ENCODE measurements around the gene TMEM130. TPM values are rescaled to one million over a fixed set of nuclear protein-coding genes. Genes with fewer than 3 reads are reported as not detected.

The TMEM130 gene
- total and polyA plus RNA-seq, 10 of the 15 experiments (the other 5 are each of a cell fraction or from before 2014, with no cell fraction given), result 0.04 to 0.15 (median 0.11) TPM; not detected in 7

DNA sequence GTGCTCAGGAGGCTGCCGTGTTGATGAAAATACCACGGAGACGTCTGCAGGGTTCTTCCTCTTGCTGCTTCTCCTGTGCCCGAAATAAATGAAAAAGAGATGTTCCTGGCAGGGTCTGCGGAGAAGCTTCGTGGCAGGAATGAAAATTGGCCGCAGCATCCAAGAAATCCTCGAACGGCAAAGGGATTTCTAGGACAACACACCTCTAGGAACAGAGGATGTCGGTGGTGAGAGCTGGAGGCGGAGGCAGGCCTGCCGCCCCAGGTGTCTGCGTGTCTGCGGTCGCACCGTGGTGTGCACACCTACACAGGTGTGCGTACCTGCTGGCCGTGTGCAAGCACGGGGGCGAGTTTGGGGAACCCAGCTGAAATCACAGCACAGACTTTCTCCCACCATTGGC lies 43.4 kb downstream of the TMEM130 start:
- H2AFZ ChIP-seq (ENCODE audit: control insufficient read depth, low read depth, low read length), result no peak overlapping the region

More for the DNA sequence above, 43.4 kb downstream of the TMEM130 start:
- no peak for TF ChIP-seq TBL1XR1 (IDR thresholded peaks at IDR 0.05; ENCODE audit: low read depth, low read length)
- TF ChIP-seq MTA2 (IDR thresholded peaks at IDR 0.05; ENCODE audit: low read depth), result no peak
- TF ChIP-seq YY1 (IDR thresholded peaks at IDR 0.05; ENCODE audit: low read depth, low read length), result no peak
- no peak for TF ChIP-seq EED (IDR thresholded peaks at IDR 0.05; ENCODE audit: low read depth)
- no peak for TF ChIP-seq SRF (IDR thresholded peaks at IDR 0.05; ENCODE audit: low read depth in 2 of 2, low read length in 2 of 2)
- no peak for TF ChIP-seq LARP7 (IDR thresholded peaks at IDR 0.05)
- TF ChIP-seq ZNF217 (IDR thresholded peaks at IDR 0.05), result no peak
- TF ChIP-seq, protein P1, sequence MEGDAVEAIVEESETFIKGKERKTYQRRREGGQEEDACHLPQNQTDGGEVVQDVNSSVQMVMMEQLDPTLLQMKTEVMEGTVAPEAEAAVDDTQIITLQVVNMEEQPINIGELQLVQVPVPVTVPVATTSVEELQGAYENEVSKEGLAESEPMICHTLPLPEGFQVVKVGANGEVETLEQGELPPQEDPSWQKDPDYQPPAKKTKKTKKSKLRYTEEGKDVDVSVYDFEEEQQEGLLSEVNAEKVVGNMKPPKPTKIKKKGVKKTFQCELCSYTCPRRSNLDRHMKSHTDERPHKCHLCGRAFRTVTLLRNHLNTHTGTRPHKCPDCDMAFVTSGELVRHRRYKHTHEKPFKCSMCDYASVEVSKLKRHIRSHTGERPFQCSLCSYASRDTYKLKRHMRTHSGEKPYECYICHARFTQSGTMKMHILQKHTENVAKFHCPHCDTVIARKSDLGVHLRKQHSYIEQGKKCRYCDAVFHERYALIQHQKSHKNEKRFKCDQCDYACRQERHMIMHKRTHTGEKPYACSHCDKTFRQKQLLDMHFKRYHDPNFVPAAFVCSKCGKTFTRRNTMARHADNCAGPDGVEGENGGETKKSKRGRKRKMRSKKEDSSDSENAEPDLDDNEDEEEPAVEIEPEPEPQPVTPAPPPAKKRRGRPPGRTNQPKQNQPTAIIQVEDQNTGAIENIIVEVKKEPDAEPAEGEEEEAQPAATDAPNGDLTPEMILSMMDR (IDR thresholded peaks at IDR 0.05 in 2 of 3, conservative IDR thresholded peaks at IDR 0.05 in 1 of 3; ENCODE audit: control insufficient read depth in 2 of 3, extremely low read depth in 1 of 3, insufficient read depth in 1 of 3, low read depth in 3 of 3, low read length in 3 of 3), result no peak
- TF ChIP-seq, protein P2, sequence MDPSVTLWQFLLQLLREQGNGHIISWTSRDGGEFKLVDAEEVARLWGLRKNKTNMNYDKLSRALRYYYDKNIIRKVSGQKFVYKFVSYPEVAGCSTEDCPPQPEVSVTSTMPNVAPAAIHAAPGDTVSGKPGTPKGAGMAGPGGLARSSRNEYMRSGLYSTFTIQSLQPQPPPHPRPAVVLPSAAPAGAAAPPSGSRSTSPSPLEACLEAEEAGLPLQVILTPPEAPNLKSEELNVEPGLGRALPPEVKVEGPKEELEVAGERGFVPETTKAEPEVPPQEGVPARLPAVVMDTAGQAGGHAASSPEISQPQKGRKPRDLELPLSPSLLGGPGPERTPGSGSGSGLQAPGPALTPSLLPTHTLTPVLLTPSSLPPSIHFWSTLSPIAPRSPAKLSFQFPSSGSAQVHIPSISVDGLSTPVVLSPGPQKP (IDR thresholded peaks at IDR 0.05; ENCODE audit: low read depth, low read length), result no peak
- no peak for TF ChIP-seq SPI1 (IDR thresholded peaks at IDR 0.05; ENCODE audit: borderline replicate concordance, insufficient read depth, low read depth, low read length)
- no peak for TF ChIP-seq EP300 (IDR thresholded peaks at IDR 0.05; ENCODE audit: borderline replicate concordance in 1 of 2, control insufficient read depth in 1 of 2, low read depth in 2 of 2, low read length in 2 of 2)
- TF ChIP-seq, protein P3, sequence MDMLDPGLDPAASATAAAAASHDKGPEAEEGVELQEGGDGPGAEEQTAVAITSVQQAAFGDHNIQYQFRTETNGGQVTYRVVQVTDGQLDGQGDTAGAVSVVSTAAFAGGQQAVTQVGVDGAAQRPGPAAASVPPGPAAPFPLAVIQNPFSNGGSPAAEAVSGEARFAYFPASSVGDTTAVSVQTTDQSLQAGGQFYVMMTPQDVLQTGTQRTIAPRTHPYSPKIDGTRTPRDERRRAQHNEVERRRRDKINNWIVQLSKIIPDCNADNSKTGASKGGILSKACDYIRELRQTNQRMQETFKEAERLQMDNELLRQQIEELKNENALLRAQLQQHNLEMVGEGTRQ (IDR thresholded peaks at IDR 0.05; ENCODE audit: borderline replicate concordance, low read depth, low read length), result no peak
- TF ChIP-seq RUNX3 (IDR thresholded peaks at IDR 0.05; ENCODE audit: low read length), result no peak
- TF ChIP-seq TCF3 (IDR thresholded peaks at IDR 0.05; ENCODE audit: borderline replicate concordance, insufficient read depth, low read depth, low read length), result no peak
- TF ChIP-seq RCOR1 (conservative IDR thresholded peaks at IDR 0.05; ENCODE audit: low read depth, low read length), result no peak
- TF ChIP-seq, protein P4, sequence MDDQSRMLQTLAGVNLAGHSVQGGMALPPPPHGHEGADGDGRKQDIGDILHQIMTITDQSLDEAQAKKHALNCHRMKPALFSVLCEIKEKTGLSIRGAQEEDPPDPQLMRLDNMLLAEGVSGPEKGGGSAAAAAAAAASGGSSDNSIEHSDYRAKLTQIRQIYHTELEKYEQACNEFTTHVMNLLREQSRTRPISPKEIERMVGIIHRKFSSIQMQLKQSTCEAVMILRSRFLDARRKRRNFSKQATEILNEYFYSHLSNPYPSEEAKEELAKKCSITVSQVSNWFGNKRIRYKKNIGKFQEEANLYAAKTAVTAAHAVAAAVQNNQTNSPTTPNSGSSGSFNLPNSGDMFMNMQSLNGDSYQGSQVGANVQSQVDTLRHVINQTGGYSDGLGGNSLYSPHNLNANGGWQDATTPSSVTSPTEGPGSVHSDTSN (IDR thresholded peaks at IDR 0.05; ENCODE audit: insufficient replicate concordance, low read depth, low read length), result no peak
- TF ChIP-seq TCF12 (IDR thresholded peaks at IDR 0.05; ENCODE audit: low read depth, low read length), result no peak
- Histone ChIP-seq H4K20me1 (ENCODE audit: control insufficient read depth, insufficient read depth) (no peaks in the 10 kb centered on the region), H3K9me3 (replicated peaks; ENCODE audit: control insufficient read depth, insufficient read depth, low read length) (no peaks in the 10 kb centered on the region), H3K9ac (ENCODE audit: control insufficient read depth, insufficient read depth, low read length) (no peak overlapping the region), H3K4me2 (ENCODE audit: control insufficient read depth, insufficient read depth) (no peak overlapping the region), H3K27me3 (replicated peaks in 1 of 2; ENCODE audit: control insufficient read depth in 2 of 2, insufficient read depth in 2 of 2, low read length in 1 of 2) (no peaks in the 10 kb centered on the region), H3K4me3 (no peak overlapping the region), H3K79me2 (ENCODE audit: control insufficient read depth, insufficient read depth, low read length) (no peaks in the 10 kb centered on the region), H3K4me1 (ENCODE audit: control insufficient read depth, insufficient read depth, low read length) (no peaks in the 10 kb centered on the region), H3K27ac (ENCODE audit: control insufficient read depth, insufficient read depth) (no peak overlapping the region), H3K36me3 (ENCODE audit: control insufficient read depth in 2 of 2, insufficient read depth in 2 of 2, low read length in 1 of 2) (no peaks in the 10 kb centered on the region)
- ATAC-seq (no peak), DNase-seq (ENCODE audit: low read depth, low spot score) (no peak), FAIRE-seq (no peak)
- RAD21 ChIA-PET (ENCODE audit: unreplicated experiment), result no interaction called here
- CTCF ChIA-PET, result interaction anchor here (1.5 to 2.1 kb wide), 2 partner anchors 10 to 15 kb away, joined by 4 to 6 read pairs; no protein-coding TSS in a partner anchor
- in situ Hi-C loops (cut with MboI), result no loop called here
- SMC1A ChIA-PET (ENCODE audit: uncharacterized antibody, unreplicated experiment), result no interaction called here
- POLR2A ChIA-PET, result no interaction called here
- BruUV-seq (replicated peaks), result no TSS peak
- intact Hi-C loops (cut with micrococcal nuclease; ENCODE audit: unreplicated experiment), result no loop called here
- 70% methylated on average over 20 of the region's 20 CpGs for WGBS (ENCODE audit: insufficient coverage, insufficient replicate concordance, low lambda C conversion rate, missing lambda C conversion rate)

All from GM12878 (cell line).